GM19438 (cell line): ENCODE data around the gene NKRF.

Source experiments
- ATAC-seq: cut with Tn5 transposase; IDR thresholded peaks from one replicate; pipeline ENCODE4 v1.9.1; 2021; ENCODE audit warnings: low read depth; ENCODE audit not compliant: unreplicated experiment

NKRF gene

DNA sequence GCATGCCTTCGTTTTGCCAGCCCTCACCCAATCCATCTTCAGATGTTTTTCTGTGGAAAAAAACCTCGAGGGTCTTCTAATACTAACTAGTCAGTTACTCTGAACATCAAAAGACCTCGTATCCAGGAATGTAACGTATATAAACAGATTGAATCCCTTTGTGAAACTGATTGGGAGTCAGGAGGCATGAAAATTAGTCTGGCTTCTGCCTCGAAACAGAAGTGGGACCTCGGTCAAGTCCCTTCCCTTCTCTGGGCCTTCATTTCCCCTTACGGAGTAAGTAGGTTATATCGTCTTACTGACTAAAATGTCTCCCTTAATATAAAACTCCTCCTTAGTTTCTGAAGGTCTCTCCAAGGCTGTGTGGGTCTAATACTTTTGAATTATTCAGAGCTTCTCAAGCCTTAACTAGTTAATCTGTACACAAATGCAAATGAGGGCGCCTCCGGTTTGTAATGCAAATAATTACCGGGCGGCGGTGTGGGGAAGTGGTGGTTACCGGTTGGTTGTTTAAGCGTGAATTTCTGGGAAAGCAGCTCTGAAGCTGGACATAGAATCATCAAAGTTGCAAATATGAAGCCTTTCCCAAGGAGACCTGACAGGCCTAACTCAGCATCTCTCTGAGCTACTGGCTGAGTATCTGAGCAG lies 11.4 kb upstream of the NKRF start:
- ATAC-seq: peak; percentile 69

GRCh38 chrX:119614776-119615175 lies 8.6 kb upstream of the NKRF start:
- no peak for ATAC-seq

- ATAC-seq: no peak
These were observed 780 bp upstream of the NKRF start for GRCh38 chrX:119607018-119607389.

GRCh38 chrX:119605464-119606279 lies 552 bp downstream of the NKRF start:
- peak; percentile 38 for ATAC-seq

GRCh38 chrX:119604766-119605463 lies 1.3 kb downstream of the NKRF start:
- ATAC-seq: no peak

GRCh38 chrX:119602701-119603255 lies 3.4 kb downstream of the NKRF start:
- ATAC-seq: no peak

- ATAC-seq: no peak
These were observed 16.4 kb downstream of the NKRF start for GRCh38 chrX:119589810-119590209.

DNA sequence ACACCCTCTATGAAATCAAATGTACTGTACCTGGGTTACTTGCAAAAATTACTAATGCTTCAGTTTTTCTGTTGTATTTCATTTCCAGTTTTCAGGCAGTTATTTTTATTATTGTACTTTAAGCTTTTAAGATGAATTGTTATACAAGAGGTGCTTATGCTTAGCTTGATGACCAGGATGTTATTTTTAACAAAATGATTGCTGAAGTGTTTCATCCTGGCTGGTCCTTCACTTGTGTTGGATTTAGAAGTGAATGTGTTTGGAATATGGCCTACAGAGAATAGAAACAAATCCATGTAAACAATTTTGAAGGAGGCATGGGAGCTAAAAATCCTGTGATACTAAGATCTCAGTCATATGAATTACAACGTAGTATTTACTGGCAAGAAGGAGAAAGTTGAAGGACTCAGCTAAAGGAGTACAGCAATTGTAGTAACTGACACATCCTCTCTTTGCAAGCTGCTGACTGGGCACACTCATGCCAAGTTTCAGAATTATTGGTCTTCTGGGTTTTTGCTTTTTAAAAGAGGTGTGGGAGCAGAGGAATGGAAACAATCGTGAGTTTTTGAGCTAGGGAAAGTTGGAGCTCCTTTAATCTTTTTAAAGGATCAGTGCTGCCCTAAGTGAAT lies 22.7 kb downstream of the NKRF start:
- ATAC-seq: no peak

GRCh38 chrX:119579414-119579813 lies 26.8 kb downstream of the NKRF start:
- no peak for ATAC-seq

DNA sequence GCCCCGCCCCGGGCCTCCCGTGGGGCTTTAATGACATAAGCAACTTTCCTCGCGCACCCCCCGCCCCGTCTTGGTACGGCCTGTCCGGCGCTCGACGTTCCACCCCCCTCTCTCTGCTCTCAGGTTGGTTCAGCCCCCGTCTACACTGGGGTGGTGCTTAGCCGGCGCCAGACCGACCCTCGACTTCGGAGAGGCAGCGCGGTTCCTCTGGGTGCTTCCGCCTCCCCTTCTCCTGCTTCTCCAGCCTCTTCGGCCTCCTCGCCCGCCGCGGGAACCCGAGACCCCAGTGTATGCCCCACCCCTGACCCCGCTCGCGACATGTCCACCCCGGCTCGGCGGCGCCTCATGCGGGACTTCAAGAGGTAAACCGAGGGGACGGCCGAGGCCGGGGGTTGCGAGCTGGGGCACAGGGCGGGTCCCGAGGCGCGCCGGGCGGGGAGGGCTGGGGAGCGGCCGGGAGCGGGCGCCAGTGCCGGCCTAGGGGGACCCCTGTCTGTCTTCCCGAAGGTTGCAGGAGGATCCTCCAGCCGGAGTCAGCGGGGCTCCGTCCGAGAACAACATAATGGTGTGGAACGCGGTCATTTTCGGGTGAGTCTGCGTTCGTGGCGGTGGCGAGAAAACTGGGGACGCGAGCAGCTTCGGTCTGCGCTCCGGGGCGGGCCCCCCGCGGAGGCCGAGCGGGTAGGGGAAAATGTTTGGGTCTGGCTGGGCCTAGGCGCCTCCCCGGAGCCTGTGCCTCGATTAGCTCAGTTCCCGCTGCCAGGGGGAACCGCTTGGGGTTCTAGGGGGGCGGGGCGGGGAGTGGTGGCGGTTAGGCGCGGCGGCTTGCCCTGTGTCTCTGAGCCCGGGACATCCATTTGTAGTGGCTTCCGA lies 31.6 kb downstream of the NKRF start, which contains the start of gene UBE2A:
UBE2A (plus strand) TSS at position 170 of the 873 bp plus-strand sequence; CDS start at position 319, 149 bp downstream.
- ATAC-seq: peak; percentile 77

DNA sequence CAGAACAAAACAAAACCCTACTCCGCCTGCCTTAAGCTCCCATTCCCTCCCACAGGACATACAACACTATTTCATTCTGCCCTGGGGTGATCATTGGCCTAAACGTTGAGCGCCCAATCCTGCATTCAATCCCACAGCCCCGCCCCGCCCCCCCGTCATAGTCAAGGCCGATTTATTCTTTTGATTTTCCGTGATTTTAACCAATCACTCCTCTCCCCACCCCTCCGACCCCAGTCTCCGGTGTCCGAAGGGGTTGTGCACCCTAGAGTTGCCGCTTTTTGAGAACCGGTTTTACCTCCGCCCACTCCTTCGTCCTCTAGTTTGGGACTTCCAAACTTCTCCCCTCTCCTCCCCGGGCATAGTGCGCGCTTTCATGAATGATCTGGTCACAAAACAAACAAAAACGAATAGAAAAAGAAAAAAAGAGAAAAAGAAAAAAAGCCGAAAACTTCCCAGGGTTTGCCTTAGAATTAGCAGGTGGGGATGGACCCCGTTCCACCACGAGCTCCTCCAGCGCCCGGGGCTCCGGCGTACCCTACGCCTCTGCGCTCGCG lies 32.3 kb downstream of the NKRF start:
- no peak for ATAC-seq

DNA sequence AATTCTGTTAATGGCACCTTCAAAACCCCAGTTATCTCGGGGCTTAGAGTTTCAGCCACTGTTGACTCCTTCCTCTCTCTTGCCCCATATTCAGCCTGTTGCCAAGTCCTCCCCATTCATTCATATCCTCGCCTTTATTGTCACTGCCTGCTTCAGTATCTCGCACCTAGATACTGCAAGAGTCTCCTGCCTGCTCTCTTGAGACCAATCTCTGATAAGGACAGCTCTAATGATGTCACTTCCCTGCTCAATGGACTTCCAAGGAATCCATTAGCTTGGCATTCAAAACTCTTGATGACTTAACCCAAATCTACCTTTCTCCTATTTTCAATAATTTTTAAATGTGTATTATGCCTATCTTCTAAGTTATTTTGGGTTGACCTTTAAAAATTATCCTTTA lies 33.0 kb downstream of the NKRF start:
- no peak for ATAC-seq

GRCh38 chrX:119570351-119570835 lies 35.8 kb downstream of the NKRF start:
- ATAC-seq: no peak

DNA sequence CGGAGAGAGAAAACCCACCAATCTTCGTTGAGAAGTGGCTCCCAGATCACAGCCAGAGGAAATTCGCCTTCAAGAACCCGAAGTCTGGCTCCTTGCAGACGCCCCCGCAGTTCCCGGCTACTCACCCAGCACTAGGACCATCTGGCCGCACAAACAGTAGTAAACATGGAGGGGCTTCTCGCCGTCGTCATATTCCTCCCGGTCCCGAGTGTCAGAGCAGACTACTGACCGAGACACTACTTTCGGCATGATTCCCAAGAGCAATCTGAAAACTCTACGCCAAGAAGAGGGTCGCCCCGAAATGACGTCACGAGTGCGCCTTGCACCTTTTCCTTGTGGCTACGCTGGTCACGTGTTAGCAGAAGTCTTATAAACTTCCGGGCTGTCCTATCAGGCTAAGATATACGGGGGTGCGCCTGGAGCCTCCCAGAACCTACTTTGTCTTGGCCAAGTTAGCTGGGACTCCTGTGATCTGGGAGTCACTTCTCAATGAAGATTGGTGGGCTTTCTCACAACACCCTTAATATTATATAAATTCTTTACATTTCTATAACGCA lies 41.0 kb downstream of the NKRF start, which contains the start of gene STEEP1:
STEEP1 (minus strand) TSS at position 303 of the 557 bp plus-strand sequence; CDS start at position 249, 54 bp downstream.
- peak; percentile 91 for ATAC-seq

- ATAC-seq: no peak
These were observed 53.7 kb downstream of the NKRF start for GRCh38 chrX:119552508-119552907.

DNA sequence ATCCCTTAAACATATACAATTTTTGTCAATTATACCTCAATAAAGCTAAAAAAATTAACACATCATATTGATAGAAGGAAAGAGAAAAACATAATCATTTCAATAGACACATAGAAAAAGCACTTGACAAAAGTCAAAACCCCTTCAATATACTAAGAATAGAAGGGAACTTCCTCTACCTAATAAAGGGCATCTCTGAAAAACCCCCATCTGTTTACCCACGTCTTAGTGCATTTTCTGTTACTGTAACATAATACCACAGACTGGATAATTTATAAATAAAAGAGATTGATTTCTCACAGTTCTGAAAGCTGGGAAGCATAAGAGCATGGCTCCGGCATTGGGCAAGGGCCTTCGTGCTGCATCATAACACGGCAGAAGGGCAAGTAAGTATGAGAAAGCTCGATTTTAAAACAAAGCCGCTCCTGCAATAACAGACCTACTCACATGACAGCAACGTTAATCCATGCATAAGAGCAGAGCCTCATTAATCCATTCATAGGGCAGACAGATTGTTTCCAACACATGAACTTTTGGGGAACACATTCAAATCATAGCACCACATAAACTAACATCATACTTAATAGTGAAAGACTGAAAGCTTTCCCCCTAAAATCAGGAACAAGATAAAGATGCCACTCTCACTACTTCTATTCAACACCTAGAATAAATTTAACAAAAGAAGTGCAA lies 56.8 kb downstream of the NKRF start:
- ATAC-seq: no peak

DNA sequence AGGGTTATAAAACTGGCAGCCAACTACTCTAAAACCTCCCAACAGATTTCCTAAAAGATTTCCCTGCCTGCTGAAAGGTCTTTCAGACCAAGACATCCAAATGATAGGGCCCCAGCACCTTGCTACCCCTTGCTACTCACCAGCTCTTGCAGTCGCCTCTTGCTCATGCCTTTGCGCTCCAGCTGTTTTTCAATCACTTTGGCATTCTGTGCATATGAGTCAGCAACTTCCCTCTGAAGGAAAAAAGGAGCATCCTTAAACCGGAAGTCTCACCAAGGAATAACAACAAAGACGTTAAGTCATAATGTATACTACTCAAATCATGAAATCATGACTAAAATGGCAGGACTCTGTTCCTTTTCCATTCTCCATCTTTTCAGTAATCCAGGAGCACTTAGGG lies 65.0 kb downstream of the NKRF start:
- no peak for ATAC-seq

GRCh38 chrX:119539872-119540271 lies 66.4 kb downstream of the NKRF start:
- no peak for ATAC-seq
